ENCODE measurements around the gene NPC1L1. TPM values are rescaled to one million over a fixed set of nuclear protein-coding genes. Genes with fewer than 3 reads are reported as not detected.

The NPC1L1 gene
- total and polyA plus RNA-seq, 2 experiments from 2014 or later = 20.6 to 25.8 TPM

DNA sequence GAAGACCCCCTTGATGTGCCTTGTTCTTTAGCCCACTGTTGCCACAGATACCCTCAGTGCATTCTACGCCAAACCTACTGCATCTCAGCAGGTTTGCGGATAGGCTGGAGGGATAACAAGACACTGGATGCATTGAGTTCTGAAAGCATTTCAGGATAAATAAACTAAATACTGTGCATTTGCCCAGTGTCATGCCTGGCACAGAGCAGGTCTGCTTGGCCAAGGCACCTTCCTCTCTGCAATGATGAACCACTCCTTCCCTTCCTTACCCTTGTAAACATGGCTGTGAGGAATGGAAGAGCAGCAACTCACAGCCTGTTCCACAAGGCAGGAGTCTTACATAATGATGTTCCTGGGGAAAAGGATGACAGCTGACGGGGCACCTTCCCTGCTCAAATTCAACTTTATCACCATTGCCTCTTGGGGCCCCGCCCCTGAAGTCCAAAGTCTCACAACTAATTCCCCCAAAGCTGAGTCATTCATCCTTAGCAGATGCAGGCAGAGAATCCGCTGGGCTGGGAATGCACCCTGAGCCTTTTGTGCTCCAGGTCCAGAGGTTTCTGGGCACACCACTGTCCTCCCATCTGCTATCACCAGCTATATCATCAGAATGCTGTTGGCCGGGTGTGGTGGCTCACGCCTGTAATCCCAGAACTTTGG lies 21.0 kb upstream of the NPC1L1 start:
- H4K20me1 ChIP-seq (ENCODE audit: insufficient read depth, poor library complexity, severe bottlenecking) = no peaks in the 10 kb centered on the region
- no peaks in the 10 kb centered on the region for H3K27me3 ChIP-seq
- no peaks in the 10 kb centered on the region for H3K36me3 ChIP-seq (replicated peaks; ENCODE audit: insufficient read depth, low read depth)
- no peak overlapping the region for H2AFZ ChIP-seq
- H3K79me2 ChIP-seq = peaks cover 2% of the 10 kb centered on the region
- H3K9me2 ChIP-seq (replicated peaks; ENCODE audit: insufficient read depth) = no peaks in the 10 kb centered on the region
- H3K27ac ChIP-seq = peak overlapping the region; percentile 50
- peaks cover 7% of the 10 kb centered on the region for H3K4me1 ChIP-seq (ENCODE audit: insufficient read depth)
- 50% methylated on average over 7 of the region's 7 CpGs for WGBS (ENCODE audit: low lambda C conversion rate, missing lambda C conversion rate)
- H3K4me2 ChIP-seq = peak overlapping the region; percentile 31
- TF ChIP-seq, protein P1, sequence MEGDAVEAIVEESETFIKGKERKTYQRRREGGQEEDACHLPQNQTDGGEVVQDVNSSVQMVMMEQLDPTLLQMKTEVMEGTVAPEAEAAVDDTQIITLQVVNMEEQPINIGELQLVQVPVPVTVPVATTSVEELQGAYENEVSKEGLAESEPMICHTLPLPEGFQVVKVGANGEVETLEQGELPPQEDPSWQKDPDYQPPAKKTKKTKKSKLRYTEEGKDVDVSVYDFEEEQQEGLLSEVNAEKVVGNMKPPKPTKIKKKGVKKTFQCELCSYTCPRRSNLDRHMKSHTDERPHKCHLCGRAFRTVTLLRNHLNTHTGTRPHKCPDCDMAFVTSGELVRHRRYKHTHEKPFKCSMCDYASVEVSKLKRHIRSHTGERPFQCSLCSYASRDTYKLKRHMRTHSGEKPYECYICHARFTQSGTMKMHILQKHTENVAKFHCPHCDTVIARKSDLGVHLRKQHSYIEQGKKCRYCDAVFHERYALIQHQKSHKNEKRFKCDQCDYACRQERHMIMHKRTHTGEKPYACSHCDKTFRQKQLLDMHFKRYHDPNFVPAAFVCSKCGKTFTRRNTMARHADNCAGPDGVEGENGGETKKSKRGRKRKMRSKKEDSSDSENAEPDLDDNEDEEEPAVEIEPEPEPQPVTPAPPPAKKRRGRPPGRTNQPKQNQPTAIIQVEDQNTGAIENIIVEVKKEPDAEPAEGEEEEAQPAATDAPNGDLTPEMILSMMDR (IDR thresholded peaks at IDR 0.05; ENCODE audit: poor library complexity) = no peak
- TF ChIP-seq EZH2 (IDR thresholded peaks at IDR 0.05; ENCODE audit: borderline replicate concordance) (no peak), EZH2phosphoT487 (IDR thresholded peaks at IDR 0.05; ENCODE audit: low read depth, severe bottlenecking, unreplicated experiment) (no peak)
- peak; percentile 89 for DNase-seq (ENCODE audit: low spot score)
- no peaks in the 10 kb centered on the region for H3K9me3 ChIP-seq (ENCODE audit: low read depth)
- no peak overlapping the region for H3K4me3 ChIP-seq

DNA sequence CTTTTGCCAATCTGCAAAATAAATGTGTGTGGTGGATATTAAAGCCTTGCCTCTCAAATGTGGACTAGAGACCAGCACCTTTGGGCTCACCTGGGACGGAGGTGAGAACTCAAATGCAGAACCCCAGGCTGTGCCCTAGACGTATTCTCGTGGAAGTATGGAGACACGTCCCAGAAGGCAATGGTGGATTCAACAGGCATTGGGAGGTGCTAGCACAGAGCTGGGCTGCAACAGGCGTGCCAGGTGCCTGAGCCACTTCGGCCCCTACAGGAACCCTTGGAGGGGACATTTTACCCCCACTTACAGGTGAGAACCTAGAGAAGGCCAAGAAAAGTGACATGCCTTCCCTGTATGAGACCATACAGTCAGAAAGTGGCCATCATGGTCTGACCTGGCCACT lies 20.4 kb upstream of the NPC1L1 start:
- WGBS (ENCODE audit: low lambda C conversion rate, missing lambda C conversion rate) = 91% methylated on average over 6 of the region's 6 CpGs
- Histone ChIP-seq H2AFZ (no peak overlapping the region), H3K9me2 (replicated peaks; ENCODE audit: insufficient read depth) (no peaks in the 10 kb centered on the region), H3K9me3 (ENCODE audit: low read depth) (no peaks in the 10 kb centered on the region), H3K27me3 (no peaks in the 10 kb centered on the region), H4K20me1 (ENCODE audit: insufficient read depth, poor library complexity, severe bottlenecking) (no peaks in the 10 kb centered on the region), H3K4me2 (peak overlapping the region; percentile 31), H3K27ac (peak overlapping the region; percentile 47), H3K79me2 (peaks cover 2% of the 10 kb centered on the region), H3K4me3 (no peak overlapping the region), H3K36me3 (replicated peaks; ENCODE audit: insufficient read depth, low read depth) (no peaks in the 10 kb centered on the region), H3K4me1 (ENCODE audit: insufficient read depth) (peaks cover 7% of the 10 kb centered on the region)
- TF ChIP-seq, protein P1 (IDR thresholded peaks at IDR 0.05; ENCODE audit: poor library complexity) = no peak
- TF ChIP-seq EZH2 (IDR thresholded peaks at IDR 0.05; ENCODE audit: borderline replicate concordance) (no peak), EZH2phosphoT487 (IDR thresholded peaks at IDR 0.05; ENCODE audit: low read depth, severe bottlenecking, unreplicated experiment) (no peak)
- no peak for DNase-seq (ENCODE audit: low spot score)

DNA sequence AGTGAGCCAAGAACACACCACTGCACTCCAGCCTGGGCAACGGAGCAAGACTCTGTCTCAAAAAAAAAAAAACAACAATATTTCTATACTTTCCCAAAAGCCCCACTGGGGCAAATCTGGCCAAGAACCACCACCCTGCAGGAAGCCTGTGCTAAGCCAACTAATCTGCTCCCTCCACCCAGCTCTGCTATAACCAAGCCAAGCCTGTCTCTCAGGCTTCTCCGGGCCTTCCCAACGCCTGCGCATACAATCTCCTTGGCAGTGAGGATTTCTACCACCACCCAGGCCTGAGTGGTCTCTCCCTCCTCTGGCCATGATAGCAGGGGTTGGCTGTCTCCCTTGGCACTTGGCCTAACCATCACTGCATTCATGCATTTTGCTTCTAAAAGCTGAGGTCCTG lies 18.4 kb upstream of the NPC1L1 start:
- Histone ChIP-seq H3K9me3 (ENCODE audit: low read depth) (no peaks in the 10 kb centered on the region), H3K4me1 (ENCODE audit: insufficient read depth) (peaks cover 7% of the 10 kb centered on the region), H3K79me2 (no peaks in the 10 kb centered on the region), H3K36me3 (replicated peaks; ENCODE audit: insufficient read depth, low read depth) (no peaks in the 10 kb centered on the region), H3K4me3 (no peak overlapping the region), H3K9me2 (replicated peaks; ENCODE audit: insufficient read depth) (no peaks in the 10 kb centered on the region), H3K27ac (no peak overlapping the region), H2AFZ (no peak overlapping the region), H3K27me3 (no peaks in the 10 kb centered on the region), H3K4me2 (no peak overlapping the region), H4K20me1 (ENCODE audit: insufficient read depth, poor library complexity, severe bottlenecking) (no peaks in the 10 kb centered on the region)
- 87% methylated on average over 4 of the region's 4 CpGs for WGBS (ENCODE audit: low lambda C conversion rate, missing lambda C conversion rate)
- DNase-seq (ENCODE audit: low spot score) = no peak
- TF ChIP-seq, protein P1 (IDR thresholded peaks at IDR 0.05; ENCODE audit: poor library complexity) = no peak
- TF ChIP-seq EZH2 (IDR thresholded peaks at IDR 0.05; ENCODE audit: borderline replicate concordance) (no peak), EZH2phosphoT487 (IDR thresholded peaks at IDR 0.05; ENCODE audit: low read depth, severe bottlenecking, unreplicated experiment) (no peak)

Data from hepatocyte (in vitro differentiated cells).